ENCODE results near the gene LCK. TPM values are rescaled to one million over a fixed set of nuclear protein-coding genes. Genes with fewer than 3 reads are reported as not detected.
A peak's percentile ranks its signal among the peaks of the same experiment; 100 is the strongest.

The LCK gene
- total RNA-seq, 2 experiments from 2014 or later = 289 to 292 TPM

DNA sequence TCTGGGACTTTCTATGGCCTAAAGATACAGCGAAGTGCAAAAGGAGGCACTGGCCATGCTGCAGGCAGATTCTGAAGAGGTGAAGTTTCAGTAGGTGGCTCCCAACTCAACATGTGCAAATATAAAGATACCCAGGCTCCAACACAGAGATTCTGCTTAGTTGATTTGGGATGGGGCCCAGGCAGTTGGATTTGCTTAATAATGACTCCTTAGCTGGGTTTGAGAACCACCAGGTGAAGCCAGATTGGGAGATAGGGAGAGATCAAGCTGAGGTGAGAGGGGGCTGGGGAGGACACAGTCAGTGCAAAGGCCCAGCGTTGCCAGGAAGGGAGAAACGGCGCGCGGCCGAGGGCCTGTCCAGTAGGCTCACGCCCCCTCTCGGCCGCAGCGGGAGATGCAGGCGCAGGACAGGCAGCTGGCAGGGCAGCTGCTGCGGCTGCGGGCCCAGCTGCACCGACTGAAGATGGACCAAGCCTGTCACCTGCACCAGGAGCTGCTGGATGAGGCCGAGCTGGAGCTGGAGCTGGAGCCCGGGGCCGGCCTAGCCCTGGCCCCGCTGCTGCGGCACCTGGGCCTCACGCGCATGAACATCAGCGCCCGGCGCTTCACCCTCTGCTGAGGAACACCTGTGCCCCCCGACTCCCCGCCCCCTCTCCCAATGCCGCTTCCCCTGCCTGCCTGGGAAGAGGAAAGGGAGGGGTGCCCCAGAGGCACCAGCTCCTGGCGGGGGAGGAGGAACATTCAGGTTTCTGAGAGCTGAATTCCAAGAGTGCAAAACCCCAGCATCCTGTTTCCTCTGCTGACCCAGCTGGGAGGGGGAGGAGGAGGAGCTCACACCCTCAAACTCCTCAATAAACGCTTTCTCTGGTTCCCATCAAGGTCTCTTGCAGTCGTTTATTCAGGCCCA lies 2.8 kb upstream of the LCK start:
- TF ChIP-seq CTCF (IDR thresholded peaks at IDR 0.05) = peak; percentile 96
- peak; percentile 92 for DNase-seq
- peak; percentile 21 for ATAC-seq
- Mint-ChIP-seq H3K27me3 (no peaks in the 10 kb centered on the region), H3K27ac (peak overlapping the region; percentile 99), H3K9me3 (no peaks in the 10 kb centered on the region), H3K4me1 (ENCODE audit: low read depth) (peaks cover 41% of the 10 kb centered on the region), H3K36me3 (ENCODE audit: low read depth) (peaks cover 24% of the 10 kb centered on the region), H3K4me3 (peak overlapping the region; percentile 50)
- ChIA-PET POLR2A (interaction anchor here (0.6 to 9.1 kb wide), 15 partner anchors 8 to 112 kb away, joined by 3 to 93 read pairs (median 8); partner anchors contain the start of genes HDAC1, MARCKSL1 and TXLNA), CTCF (interaction anchor here (0.6 to 7.4 kb wide), 45 partner anchors 8 to 175 kb away, joined by 3 to 56 read pairs (median 4); partner anchors contain the start of genes CCDC28B, DCDC2B, HDAC1 and IQCC)
- intact Hi-C loops (cut with micrococcal nuclease) = no loop called here

GRCh38 chr1:32249831-32250525 lies 1.1 kb upstream of the LCK start:
- peak; percentile 70 for ATAC-seq
- peaks cover 36% of the 10 kb centered on the region for H3K36me3 Mint-ChIP-seq (ENCODE audit: low read depth)
- H3K4me3 Mint-ChIP-seq = peak overlapping the region; percentile 100
- no peaks in the 10 kb centered on the region for H3K9me3 Mint-ChIP-seq
- H3K4me1 Mint-ChIP-seq (ENCODE audit: low read depth) = peaks cover 48% of the 10 kb centered on the region
- POLR2A ChIA-PET = interaction anchor here (0.6 to 9.1 kb wide), 32 partner anchors 9 to 316 kb away, joined by 3 to 93 read pairs (median 5); partner anchors contain the start of genes BSDC1, CCDC28B, HDAC1 and MARCKSL1
- peak overlapping the region; percentile 99 for H3K27ac Mint-ChIP-seq
- no peaks in the 10 kb centered on the region for H3K27me3 Mint-ChIP-seq
- peak; percentile 94 for DNase-seq
- intact Hi-C loops (cut with micrococcal nuclease) = no loop called here
- TF ChIP-seq CTCF (IDR thresholded peaks at IDR 0.05) = no peak
- CTCF ChIA-PET = interaction anchor here (1.2 to 7.4 kb wide), 12 partner anchors 7 to 139 kb away, joined by 3 to 56 read pairs (median 8); partner anchors contain the start of genes HDAC1, MARCKSL1 and TXLNA

DNA sequence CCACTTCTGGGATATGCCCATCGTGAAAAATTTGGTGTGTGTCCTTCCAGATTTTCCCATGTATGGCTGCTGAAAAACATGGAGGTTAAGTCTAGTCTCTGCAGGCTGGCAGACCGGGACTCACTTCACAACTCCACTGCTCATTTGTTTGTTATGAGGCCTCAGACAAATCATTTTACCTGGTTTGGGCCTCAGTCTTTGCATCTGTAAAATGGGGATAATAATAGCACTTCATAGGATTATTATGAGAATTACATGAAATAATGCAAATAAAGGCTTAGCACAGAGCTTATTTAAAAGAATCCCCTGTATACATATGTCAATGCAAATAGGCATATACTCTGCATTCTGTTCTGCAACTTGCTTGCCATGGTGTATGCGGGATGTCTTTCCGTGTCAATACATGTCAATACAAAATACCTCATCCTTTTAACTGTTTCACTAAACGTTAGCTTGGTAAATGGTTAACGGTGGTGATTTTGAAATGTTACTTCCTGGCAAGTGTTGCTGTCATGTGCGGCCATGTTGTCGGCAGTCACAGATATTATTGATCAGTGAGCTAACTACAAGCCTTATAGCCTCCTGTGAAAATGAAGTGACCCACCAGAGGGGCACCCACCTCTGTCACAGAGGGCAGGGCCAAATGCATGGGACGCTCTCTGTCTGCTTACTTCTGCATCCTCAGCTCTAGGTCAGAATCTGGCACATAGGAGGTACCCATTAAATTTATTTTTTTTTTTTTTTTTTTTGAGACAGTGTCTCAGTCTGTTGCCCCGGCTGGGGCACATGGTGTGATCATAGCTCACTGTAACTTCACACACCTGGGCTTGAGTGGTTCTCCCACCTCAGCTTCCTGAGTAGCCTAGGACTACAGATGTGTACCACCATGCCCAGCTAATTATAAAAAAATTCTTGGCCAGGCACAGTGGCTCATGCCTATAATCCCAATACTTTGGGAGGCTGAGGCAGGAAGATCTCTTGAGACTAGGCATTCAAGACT lies 4.3 kb downstream of the LCK start:
- Mint-ChIP-seq H3K27ac (peak overlapping the region; percentile 89), H3K4me3 (peak overlapping the region; percentile 100), H3K9me3 (peaks cover 2% of the 10 kb centered on the region), H3K27me3 (no peaks in the 10 kb centered on the region), H3K36me3 (ENCODE audit: low read depth) (peaks cover 67% of the 10 kb centered on the region), H3K4me1 (ENCODE audit: low read depth) (peaks cover 45% of the 10 kb centered on the region)
- no peak for TF ChIP-seq CTCF (IDR thresholded peaks at IDR 0.05)
- ATAC-seq (no peak), DNase-seq (peak; percentile 48)
- POLR2A ChIA-PET = interaction anchor here (0.6 to 9.1 kb wide), 8 partner anchors 9 to 146 kb away, joined by 3 to 93 read pairs (median 3); partner anchors contain the start of genes FAM167B and MARCKSL1
- CTCF ChIA-PET = interaction anchor here (1.6 to 1.8 kb wide), 2 partner anchors 9 to 14 kb away, joined by 5 to 8 read pairs; no protein-coding TSS in a partner anchor
- intact Hi-C loops (cut with micrococcal nuclease) = no loop called here

GRCh38 chr1:32256473-32257226 lies 5.6 kb downstream of the LCK start:
- Mint-ChIP-seq H3K4me1 (ENCODE audit: low read depth) (peaks cover 43% of the 10 kb centered on the region), H3K4me3 (peak overlapping the region; percentile 72), H3K27ac (peak overlapping the region; percentile 97), H3K36me3 (ENCODE audit: low read depth) (peaks cover 64% of the 10 kb centered on the region), H3K9me3 (peaks cover 3% of the 10 kb centered on the region), H3K27me3 (no peaks in the 10 kb centered on the region)
- ATAC-seq (peak; percentile 18), DNase-seq (no peak)
- no peak for TF ChIP-seq CTCF (IDR thresholded peaks at IDR 0.05)
- POLR2A ChIA-PET = interaction anchor here (0.7 to 9.1 kb wide), 7 partner anchors 12 to 43 kb away, joined by 3 to 93 read pairs (median 4); partner anchors contain the start of gene HDAC1
- intact Hi-C loops (cut with micrococcal nuclease) = no loop called here
- CTCF ChIA-PET = interaction anchor here (1.8 to 6.4 kb wide), 2 partner anchors 9 to 15 kb away, joined by 8 to 35 read pairs; partner anchors contain the start of gene FAM167B
